ENCODE results near the gene HMMR. TPM values are rescaled to one million over a fixed set of nuclear protein-coding genes. Genes with fewer than 3 reads are reported as not detected.
"Not testable (repeated sequence)": the region's sequence is repeated elsewhere in the genome, so short reads cannot be mapped to it uniquely, and the experiment has no call there.

HMMR gene
- total RNA-seq = 0.91 TPM
- polyA plus RNA-seq (ENCODE audit: insufficient read depth, low read depth, low replicate concordance) = 0.58 TPM
- long read RNA-seq, donor 1, partial matches to known transcripts = 0 of 3 reads
- long read RNA-seq, donor 1, other reads (novel, unspliced or antisense) = 0 of 3 reads
- long read RNA-seq, donor 2, partial matches to known transcripts = 8 of 9 reads
- long read RNA-seq, donor 2, other reads (novel, unspliced or antisense) = 0 of 9 reads
- long read RNA-seq, donor 3, partial matches to known transcripts = 0 of 1 reads
- long read RNA-seq, donor 3, other reads (novel, unspliced or antisense) = 0 of 1 reads
- long read RNA-seq, donor 4, partial matches to known transcripts = 0 of 3 reads
- long read RNA-seq, donor 4, other reads (novel, unspliced or antisense) = 0 of 3 reads
- long read RNA-seq, donor 5 = 0 reads
- long read RNA-seq, donor 6, partial matches to known transcripts = 0 of 2 reads
- long read RNA-seq, donor 6, other reads (novel, unspliced or antisense) = 0 of 2 reads
- long read RNA-seq, donor 7 = 0 reads
- long read RNA-seq, donor 8 = 0 reads
- long read RNA-seq, donor 9 = 0 reads
- long read RNA-seq, donor 10 = 0 reads

GRCh38 chr5:163460562-163461171 is at the start of gene HMMR:
HMMR (plus strand) TSS chr5:163460632; CDS start chr5:163460693, 61 bp downstream.
- Histone ChIP-seq H3K27me3 (ENCODE audit: control insufficient read depth, insufficient read depth, low read length) (no peaks in the 10 kb centered on the region), H3K9me3 (ENCODE audit: control insufficient read depth in 2 of 3, insufficient read depth in 1 of 3, low read length in 3 of 3) (no peaks in the 10 kb centered on the region), H3K36me3 (ENCODE audit: control insufficient read depth in 2 of 3, insufficient read depth in 3 of 3, low read length in 3 of 3) (no peaks in the 10 kb centered on the region), H3K9ac (ENCODE audit: low read length in 3 of 3) (peak within 1 kb of the TSS; percentile 41 to 100 (median 83)), H3K4me1 (ENCODE audit: control insufficient read depth in 2 of 3, insufficient read depth in 2 of 3, low read depth in 1 of 3, low read length in 3 of 3) (peaks cover 0 to 5% (median 4%) of the 10 kb centered on the region in 3 donors), H3K4me3 (ENCODE audit: low read length in 3 of 3) (peak within 1 kb of the TSS; percentile 96 to 100 (median 100)), H3K27ac (ENCODE audit: low read depth in 2 of 2, low read length in 2 of 2) (peak within 1 kb of the TSS; percentile 98 to 100)
- TF ChIP-seq CTCF (IDR thresholded peaks at IDR 0.05; ENCODE audit: borderline replicate concordance, extremely low read depth, insufficient read depth) = no peak
- DNase-seq = peak in 2 of 5 donors; percentile 58 to 71
- no peak for FAIRE-seq
- intact Hi-C loops (cut with DNase I) = no loop called here

GRCh38 chr5:163415673-163416072 is 44.8 kb upstream of the HMMR start:
- intact Hi-C loops (cut with DNase I); H3K27me3 ChIP-seq (ENCODE audit: control insufficient read depth, insufficient read depth, low read length); H3K9me3 ChIP-seq (ENCODE audit: control insufficient read depth in 2 of 3, insufficient read depth in 1 of 3, low read length in 3 of 3); H3K4me1 ChIP-seq (ENCODE audit: control insufficient read depth in 2 of 3, insufficient read depth in 2 of 3, low read depth in 1 of 3, low read length in 3 of 3); H3K4me3 ChIP-seq (ENCODE audit: low read length in 3 of 3); DNase-seq; FAIRE-seq; H3K36me3 ChIP-seq (ENCODE audit: control insufficient read depth in 2 of 3, insufficient read depth in 3 of 3, low read length in 3 of 3); H3K9ac ChIP-seq (ENCODE audit: low read length in 3 of 3); H3K27ac ChIP-seq (ENCODE audit: low read depth in 2 of 2, low read length in 2 of 2): not testable (repeated sequence)

- intact Hi-C loops (cut with DNase I) = no loop called here
- Histone ChIP-seq H3K27me3 (ENCODE audit: control insufficient read depth, insufficient read depth, low read length) (no peaks in the 10 kb centered on the region), H3K4me1 (ENCODE audit: control insufficient read depth in 2 of 3, insufficient read depth in 2 of 3, low read depth in 1 of 3, low read length in 3 of 3) (no peaks in the 10 kb centered on the region), H3K4me3 (ENCODE audit: low read length in 3 of 3) (no peak overlapping the region), H3K27ac (ENCODE audit: low read depth in 2 of 2, low read length in 2 of 2) (no peak overlapping the region), H3K9ac (ENCODE audit: low read length in 3 of 3) (no peak overlapping the region), H3K36me3 (ENCODE audit: control insufficient read depth in 2 of 3, insufficient read depth in 3 of 3, low read length in 3 of 3) (no peaks in the 10 kb centered on the region), H3K9me3 (ENCODE audit: control insufficient read depth in 2 of 3, insufficient read depth in 1 of 3, low read length in 3 of 3) (no peaks in the 10 kb centered on the region)
- DNase-seq (no peak), FAIRE-seq (no peak)
- TF ChIP-seq CTCF (IDR thresholded peaks at IDR 0.05; ENCODE audit: borderline replicate concordance, extremely low read depth, insufficient read depth) = no peak
These were observed 35.6 kb upstream of the HMMR start for GRCh38 chr5:163424836-163425235.

GRCh38 chr5:163426128-163426527 is 34.3 kb upstream of the HMMR start:
- H3K9ac ChIP-seq (ENCODE audit: low read length in 3 of 3); H3K27me3 ChIP-seq (ENCODE audit: control insufficient read depth, insufficient read depth, low read length); H3K9me3 ChIP-seq (ENCODE audit: control insufficient read depth in 2 of 3, insufficient read depth in 1 of 3, low read length in 3 of 3); H3K4me1 ChIP-seq (ENCODE audit: control insufficient read depth in 2 of 3, insufficient read depth in 2 of 3, low read depth in 1 of 3, low read length in 3 of 3); H3K36me3 ChIP-seq (ENCODE audit: control insufficient read depth in 2 of 3, insufficient read depth in 3 of 3, low read length in 3 of 3); DNase-seq; H3K4me3 ChIP-seq (ENCODE audit: low read length in 3 of 3); FAIRE-seq; intact Hi-C loops (cut with DNase I); H3K27ac ChIP-seq (ENCODE audit: low read depth in 2 of 2, low read length in 2 of 2): not testable (repeated sequence)

Measured in kidney (tissue), 22 donors.